GM18508 (cell line): ENCODE results near the gene VSTM4.

ENCODE experiments used
- ATAC-seq: cut with Tn5 transposase; IDR thresholded peaks from one replicate; pipeline ENCODE4 v1.9.1; 2021; ENCODE audit warnings: moderate number of reproducible peaks; ENCODE audit not compliant: insufficient read depth, unreplicated experiment

The VSTM4 gene

GRCh38 chr10:49099046-49099445 is 16.3 kb downstream of the VSTM4 start:
- ATAC-seq: no peak

- ATAC-seq: no peak
Observed at GRCh38 chr10:49096890-49097445, 18.4 kb downstream of the VSTM4 start.

- no peak for ATAC-seq
Observed at GRCh38 chr10:49094646-49095045, 20.7 kb downstream of the VSTM4 start.

- no peak for ATAC-seq
Observed at GRCh38 chr10:49093922-49094321, 21.4 kb downstream of the VSTM4 start.

- ATAC-seq: no peak
Observed at GRCh38 chr10:49092477-49092876, 22.8 kb downstream of the VSTM4 start.

- ATAC-seq: no peak
Observed at GRCh38 chr10:49091450-49092210, 23.7 kb downstream of the VSTM4 start.

- ATAC-seq: no peak
Observed at GRCh38 chr10:49090696-49091380, 24.5 kb downstream of the VSTM4 start.

GRCh38 chr10:49090189-49090575 is 25.1 kb downstream of the VSTM4 start:
- ATAC-seq: no peak

- ATAC-seq: no peak
Observed at GRCh38 chr10:49089557-49090188, 25.6 kb downstream of the VSTM4 start.

- ATAC-seq: no peak
Observed at GRCh38 chr10:49089152-49089551, 26.2 kb downstream of the VSTM4 start.

- ATAC-seq: no peak
Observed at GRCh38 chr10:49086889-49087288, 28.4 kb downstream of the VSTM4 start.

- ATAC-seq: no peak
Observed at GRCh38 chr10:49083261-49083660, 32.1 kb downstream of the VSTM4 start.

- ATAC-seq: no peak
Observed at GRCh38 chr10:49082766-49083165, 32.6 kb downstream of the VSTM4 start.

- ATAC-seq: no peak
Observed at GRCh38 chr10:49081547-49082275, 33.6 kb downstream of the VSTM4 start.

- ATAC-seq: no peak
Observed at GRCh38 chr10:49080965-49081364, 34.4 kb downstream of the VSTM4 start.

GRCh38 chr10:49080071-49080470 is 35.3 kb downstream of the VSTM4 start:
- ATAC-seq: no peak

GRCh38 chr10:49079499-49079898 is 35.8 kb downstream of the VSTM4 start:
- ATAC-seq: no peak

- no peak for ATAC-seq
Observed at GRCh38 chr10:49079072-49079471, 36.2 kb downstream of the VSTM4 start.

- ATAC-seq: no peak
Observed at GRCh38 chr10:49078433-49078832, 36.9 kb downstream of the VSTM4 start.

- ATAC-seq: peak; percentile 68
Observed at GRCh38 chr10:49076741-49077521, 38.4 kb downstream of the VSTM4 start.
